Chondrocyte (in vitro differentiated cells): ENCODE results near the gene C3orf52. TPM values are rescaled to one million over a fixed set of nuclear protein-coding genes. Genes with fewer than 3 reads are reported as not detected.

ENCODE experiments used
- DNase-seq: peaks from one replicate; pipeline ENCODE4 v3.0.0; 2021; ENCODE audit warnings: mixed read lengths, low spot score
- H3K27ac Mint-ChIP-seq: one replicate; pipeline ENCODE4 v1.8.0; 2021; ENCODE audit warnings: mild to moderate bottlenecking, moderate library complexity, mixed read lengths; ENCODE audit not compliant: unreplicated experiment
- H3K27me3 Mint-ChIP-seq: 2 replicates; pipeline ENCODE4 v1.8.0; 2021; ENCODE audit warnings: low read depth, mixed read lengths
- H3K36me3 Mint-ChIP-seq: 2 replicates; pipeline ENCODE4 v1.8.0; 2021; ENCODE audit warnings: low read depth, mixed read lengths
- H3K4me1 Mint-ChIP-seq: 2 replicates; pipeline ENCODE4 v1.8.0; 2021; ENCODE audit warnings: low read depth, mild to moderate bottlenecking, mixed read lengths
- H3K4me3 Mint-ChIP-seq: one replicate; pipeline ENCODE4 v1.8.0; 2021; ENCODE audit warnings: mild to moderate bottlenecking, moderate library complexity, mixed read lengths; ENCODE audit not compliant: unreplicated experiment
- H3K9me3 Mint-ChIP-seq: 2 replicates; pipeline ENCODE4 v1.8.0; 2021; ENCODE audit warnings: low read depth, mixed read lengths
- total RNA-seq: library from RNA; stranded (reverse); gene quantifications from 3 replicates; pipeline ENCODE4 v1.2.1, GENCODE V29; 2021
- TF ChIP-seq, protein P1 (sequence below): fragments of 200-600 bp; sonication (generic); IDR thresholded peaks from 2 replicates; pipeline ENCODE4 v1.5.0; 2021; ENCODE audit warnings: antibody characterized with exemption, mild to moderate bottlenecking, moderate library complexity

C3orf52 gene
- total RNA-seq, 1 donor from 2014 or later: 4.3 TPM

DNA sequence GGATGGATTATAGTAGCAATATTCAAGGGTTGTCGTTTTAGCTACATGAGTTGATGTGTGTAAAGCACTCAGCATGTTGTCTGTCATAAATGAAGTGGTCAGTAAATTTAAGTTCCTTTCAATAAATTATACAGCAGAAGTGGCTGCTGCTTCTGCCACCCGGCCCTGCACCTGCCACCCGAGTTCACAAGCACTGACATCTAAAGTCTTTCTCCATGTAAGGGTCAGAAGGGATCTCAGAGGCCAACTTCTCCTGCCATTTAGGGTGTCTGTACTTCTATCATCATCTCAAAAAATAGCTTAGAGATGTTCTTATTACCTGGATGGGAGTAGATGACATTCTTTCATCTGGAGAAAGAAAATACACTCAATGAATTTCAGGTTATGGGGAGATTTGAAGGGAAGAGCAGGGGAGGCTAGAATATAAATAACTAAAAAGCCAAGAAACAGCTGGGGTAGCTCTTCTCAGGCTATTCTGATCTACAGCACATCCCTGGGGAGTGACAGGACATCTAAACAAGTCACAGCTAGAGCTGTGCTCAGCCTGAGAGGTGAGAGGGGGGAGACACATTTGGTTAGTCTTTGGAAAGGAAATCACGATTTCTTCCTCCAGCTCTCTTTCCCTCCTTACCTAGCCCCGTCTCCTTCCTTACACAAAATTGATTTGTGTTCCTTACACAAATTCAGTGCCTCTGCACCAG lies 38.9 kb downstream of the C3orf52 start:
- Mint-ChIP-seq H3K4me1 (peaks cover 7% of the 10 kb centered on the region), H3K4me3 (no peak overlapping the region), H3K27me3 (no peaks in the 10 kb centered on the region), H3K36me3 (no peaks in the 10 kb centered on the region), H3K9me3 (no peaks in the 10 kb centered on the region), H3K27ac (no peak overlapping the region)
- TF ChIP-seq, protein P1, sequence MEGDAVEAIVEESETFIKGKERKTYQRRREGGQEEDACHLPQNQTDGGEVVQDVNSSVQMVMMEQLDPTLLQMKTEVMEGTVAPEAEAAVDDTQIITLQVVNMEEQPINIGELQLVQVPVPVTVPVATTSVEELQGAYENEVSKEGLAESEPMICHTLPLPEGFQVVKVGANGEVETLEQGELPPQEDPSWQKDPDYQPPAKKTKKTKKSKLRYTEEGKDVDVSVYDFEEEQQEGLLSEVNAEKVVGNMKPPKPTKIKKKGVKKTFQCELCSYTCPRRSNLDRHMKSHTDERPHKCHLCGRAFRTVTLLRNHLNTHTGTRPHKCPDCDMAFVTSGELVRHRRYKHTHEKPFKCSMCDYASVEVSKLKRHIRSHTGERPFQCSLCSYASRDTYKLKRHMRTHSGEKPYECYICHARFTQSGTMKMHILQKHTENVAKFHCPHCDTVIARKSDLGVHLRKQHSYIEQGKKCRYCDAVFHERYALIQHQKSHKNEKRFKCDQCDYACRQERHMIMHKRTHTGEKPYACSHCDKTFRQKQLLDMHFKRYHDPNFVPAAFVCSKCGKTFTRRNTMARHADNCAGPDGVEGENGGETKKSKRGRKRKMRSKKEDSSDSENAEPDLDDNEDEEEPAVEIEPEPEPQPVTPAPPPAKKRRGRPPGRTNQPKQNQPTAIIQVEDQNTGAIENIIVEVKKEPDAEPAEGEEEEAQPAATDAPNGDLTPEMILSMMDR: no peak
- no peak for DNase-seq

DNA sequence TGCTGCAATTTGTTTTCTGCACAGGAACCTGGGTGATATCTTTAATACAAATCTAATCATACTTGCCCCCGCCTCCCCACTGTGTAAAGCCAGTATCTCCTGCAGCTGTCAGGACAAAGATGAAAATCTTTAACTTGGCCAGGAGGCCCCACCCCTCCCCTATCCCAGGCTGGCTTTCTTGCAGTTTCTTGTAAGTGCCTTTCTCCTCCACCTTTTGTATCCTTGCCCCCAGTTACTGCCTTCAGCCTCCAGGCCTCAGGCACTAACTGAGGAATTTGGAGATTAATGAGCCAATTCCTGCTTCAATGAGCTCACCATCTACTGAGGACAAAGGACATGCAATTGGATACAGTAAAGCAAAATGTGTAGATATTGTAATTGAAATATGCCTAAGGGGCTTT lies 40.3 kb downstream of the C3orf52 start:
- H3K27me3 Mint-ChIP-seq: no peaks in the 10 kb centered on the region
- H3K36me3 Mint-ChIP-seq: no peaks in the 10 kb centered on the region
- H3K4me3 Mint-ChIP-seq: no peak overlapping the region
- TF ChIP-seq, protein P1: no peak
- H3K9me3 Mint-ChIP-seq: no peaks in the 10 kb centered on the region
- H3K4me1 Mint-ChIP-seq: peaks cover 7% of the 10 kb centered on the region
- DNase-seq: no peak
- no peak overlapping the region for H3K27ac Mint-ChIP-seq

DNA sequence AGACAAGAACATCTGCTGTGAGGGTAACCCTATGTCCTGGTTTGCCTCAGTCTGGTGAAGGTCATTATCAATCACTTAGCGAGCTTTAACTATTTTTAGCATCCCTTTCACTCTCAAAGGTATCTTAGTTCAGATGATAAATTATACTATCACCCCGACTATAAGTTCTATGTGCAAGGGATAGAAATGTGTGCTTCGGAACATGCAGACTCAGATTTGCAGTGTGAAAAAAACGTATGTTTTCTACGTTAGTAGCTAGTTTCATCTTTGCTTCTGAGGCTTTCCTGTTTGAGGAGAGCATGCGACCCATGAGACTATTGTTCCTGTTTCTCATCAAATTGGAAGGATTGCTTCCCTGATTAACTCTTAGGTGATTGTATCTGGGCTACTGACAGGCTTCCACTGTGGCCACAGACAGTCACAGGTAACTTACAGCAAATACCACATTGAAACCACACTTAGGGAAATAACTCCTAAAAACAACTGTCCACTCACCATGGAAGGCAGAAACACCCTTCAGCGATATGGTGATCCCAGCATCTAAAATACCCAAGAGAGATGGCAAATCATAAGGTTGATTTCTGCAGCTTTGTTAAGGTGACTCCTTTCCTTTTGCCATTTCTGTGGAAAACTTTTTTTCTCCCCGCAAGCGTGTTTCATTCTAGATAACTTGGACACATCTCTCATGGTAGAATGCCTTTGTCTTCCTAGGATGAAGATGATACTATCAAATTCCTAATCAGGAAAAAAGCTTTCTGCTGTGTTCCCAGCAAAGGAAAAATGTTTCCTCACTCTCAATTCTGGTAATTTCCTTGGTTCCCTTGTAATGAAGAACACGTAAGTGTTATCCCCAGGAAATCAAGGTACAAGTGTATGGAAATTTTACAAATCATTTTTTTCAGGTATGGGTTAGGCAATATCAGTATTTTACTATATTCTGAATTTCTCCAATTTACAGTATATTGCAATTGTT lies 41.6 kb downstream of the C3orf52 start:
- DNase-seq: no peak
- peaks cover 7% of the 10 kb centered on the region for H3K4me1 Mint-ChIP-seq
- no peaks in the 10 kb centered on the region for H3K36me3 Mint-ChIP-seq
- no peaks in the 10 kb centered on the region for H3K9me3 Mint-ChIP-seq
- TF ChIP-seq, protein P1: no peak
- no peak overlapping the region for H3K27ac Mint-ChIP-seq
- H3K4me3 Mint-ChIP-seq: no peak overlapping the region
- H3K27me3 Mint-ChIP-seq: no peaks in the 10 kb centered on the region

DNA sequence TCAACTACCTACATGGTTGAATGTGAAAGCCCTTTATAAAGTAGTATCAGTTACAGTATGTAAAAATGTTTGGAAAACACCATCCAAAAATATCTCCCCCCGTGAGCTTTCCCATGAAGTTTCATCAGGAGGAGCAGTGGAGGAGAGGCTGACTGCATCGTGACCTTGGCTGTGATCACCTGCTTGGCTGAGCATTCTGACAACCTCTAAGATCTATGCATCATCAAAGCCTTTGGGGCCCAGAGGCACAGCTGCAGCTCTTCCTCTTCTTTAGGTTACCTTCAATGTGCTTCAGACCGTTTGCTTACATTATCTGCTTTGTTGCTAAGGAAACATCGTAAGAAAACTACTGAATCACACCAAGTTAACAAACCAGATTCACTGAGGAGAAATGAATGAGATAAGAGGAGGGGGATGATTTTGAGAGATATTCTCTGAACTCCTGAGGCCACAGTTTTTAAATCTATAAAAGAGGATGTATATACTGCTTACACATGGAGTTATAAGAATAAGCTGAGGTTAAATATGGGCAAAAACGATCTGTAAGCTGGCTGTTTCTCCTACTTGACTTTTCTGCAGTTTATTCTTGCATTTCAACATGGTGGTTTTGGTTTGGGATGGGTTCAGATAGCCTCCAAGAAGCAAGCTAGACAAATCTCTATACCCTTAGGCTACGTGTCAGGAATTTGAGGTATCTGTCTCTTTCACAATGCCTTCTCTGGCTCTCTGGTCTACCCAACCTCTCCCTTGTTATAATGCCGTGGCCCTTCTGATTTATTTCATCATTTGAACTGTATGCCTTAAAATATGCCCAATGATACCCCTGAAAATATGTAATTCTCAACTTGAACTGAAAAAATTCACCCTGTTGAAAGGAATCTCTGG lies 42.9 kb downstream of the C3orf52 start:
- Mint-ChIP-seq H3K27ac (no peak overlapping the region), H3K36me3 (no peaks in the 10 kb centered on the region), H3K4me3 (no peak overlapping the region), H3K4me1 (peaks cover 7% of the 10 kb centered on the region), H3K27me3 (no peaks in the 10 kb centered on the region), H3K9me3 (no peaks in the 10 kb centered on the region)
- DNase-seq: no peak
- TF ChIP-seq, protein P1: no peak
